ENCODE results near the gene CHMP4B.

Gene CHMP4B

DNA sequence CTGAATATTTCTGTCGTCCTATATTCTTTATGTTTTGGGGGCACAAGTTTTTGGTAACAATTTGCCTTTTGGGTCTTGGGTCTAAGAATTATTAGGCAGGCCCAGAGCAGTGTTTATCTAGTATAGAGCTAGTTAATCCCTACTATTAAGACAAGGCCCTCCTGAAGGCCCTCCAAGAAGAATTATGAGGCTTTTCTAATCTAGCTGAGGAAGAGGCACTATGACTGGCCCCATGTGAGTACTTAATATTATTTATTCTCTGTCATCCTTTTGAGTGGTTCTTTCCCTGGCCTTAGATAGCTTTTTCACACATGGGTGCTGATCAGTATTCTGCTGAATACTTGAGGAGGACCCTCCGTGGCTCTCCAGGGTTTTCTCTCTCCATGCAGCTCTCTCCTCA, 25.1 kb downstream of the CHMP4B start:
- H3K27me3 ChIP-seq (ENCODE audit: control insufficient read depth, insufficient read depth, low read length) = no peaks in the 10 kb centered on the region
- H3K4me1 ChIP-seq (ENCODE audit: control insufficient read depth, insufficient read depth, low read length) = peaks cover 70% of the 10 kb centered on the region
- no peaks in the 10 kb centered on the region for H3K36me3 ChIP-seq (ENCODE audit: control insufficient read depth, insufficient read depth, low read length)
- no peak overlapping the region for H3K4me3 ChIP-seq (ENCODE audit: low read length)
- H3K9me3 ChIP-seq (ENCODE audit: control insufficient read depth, low read length) = no peaks in the 10 kb centered on the region
- H3K9ac ChIP-seq (ENCODE audit: low read length) = no peak overlapping the region

DNA sequence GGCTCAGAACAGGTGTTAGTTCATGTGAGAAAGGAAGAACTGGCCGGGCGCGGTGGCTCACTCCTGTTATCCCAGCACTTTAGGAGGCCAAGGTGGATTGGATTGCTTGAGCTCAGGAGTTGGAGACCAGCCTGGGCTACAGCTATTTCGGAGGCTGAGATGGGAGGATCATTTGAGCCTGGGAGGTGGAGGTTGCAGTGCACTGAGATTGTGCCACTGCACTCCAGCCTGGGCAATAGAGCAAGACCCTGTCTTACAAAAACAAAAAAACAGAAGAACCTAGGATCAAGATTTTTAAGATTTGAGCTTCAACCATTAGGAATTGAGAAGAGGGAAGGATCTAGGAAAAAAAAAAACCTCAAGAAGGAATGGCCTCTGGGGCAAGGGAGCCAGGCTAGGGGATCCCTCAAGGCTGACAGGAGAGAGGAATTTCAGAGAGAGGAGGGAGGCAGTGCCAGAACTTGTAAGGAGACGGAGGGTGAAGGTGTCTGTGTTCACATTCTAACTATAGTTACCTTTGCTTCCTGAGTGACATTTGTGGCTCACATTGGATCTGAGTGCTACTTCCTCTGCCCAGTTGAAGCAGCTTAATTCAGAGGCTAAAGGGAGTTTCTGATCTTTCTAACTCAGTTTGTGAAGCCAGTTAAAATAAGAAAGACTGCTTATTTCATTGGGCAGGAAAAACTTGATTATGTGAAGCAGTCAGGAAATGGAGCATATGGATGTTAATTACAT, 26.1 kb downstream of the CHMP4B start:
- Histone ChIP-seq H3K27me3 (ENCODE audit: control insufficient read depth, insufficient read depth, low read length) (no peaks in the 10 kb centered on the region), H3K4me1 (ENCODE audit: control insufficient read depth, insufficient read depth, low read length) (peaks cover 73% of the 10 kb centered on the region), H3K9me3 (ENCODE audit: control insufficient read depth, low read length) (no peaks in the 10 kb centered on the region), H3K9ac (ENCODE audit: low read length) (no peak overlapping the region), H3K4me3 (ENCODE audit: low read length) (no peak overlapping the region), H3K36me3 (ENCODE audit: control insufficient read depth, insufficient read depth, low read length) (no peaks in the 10 kb centered on the region)

DNA sequence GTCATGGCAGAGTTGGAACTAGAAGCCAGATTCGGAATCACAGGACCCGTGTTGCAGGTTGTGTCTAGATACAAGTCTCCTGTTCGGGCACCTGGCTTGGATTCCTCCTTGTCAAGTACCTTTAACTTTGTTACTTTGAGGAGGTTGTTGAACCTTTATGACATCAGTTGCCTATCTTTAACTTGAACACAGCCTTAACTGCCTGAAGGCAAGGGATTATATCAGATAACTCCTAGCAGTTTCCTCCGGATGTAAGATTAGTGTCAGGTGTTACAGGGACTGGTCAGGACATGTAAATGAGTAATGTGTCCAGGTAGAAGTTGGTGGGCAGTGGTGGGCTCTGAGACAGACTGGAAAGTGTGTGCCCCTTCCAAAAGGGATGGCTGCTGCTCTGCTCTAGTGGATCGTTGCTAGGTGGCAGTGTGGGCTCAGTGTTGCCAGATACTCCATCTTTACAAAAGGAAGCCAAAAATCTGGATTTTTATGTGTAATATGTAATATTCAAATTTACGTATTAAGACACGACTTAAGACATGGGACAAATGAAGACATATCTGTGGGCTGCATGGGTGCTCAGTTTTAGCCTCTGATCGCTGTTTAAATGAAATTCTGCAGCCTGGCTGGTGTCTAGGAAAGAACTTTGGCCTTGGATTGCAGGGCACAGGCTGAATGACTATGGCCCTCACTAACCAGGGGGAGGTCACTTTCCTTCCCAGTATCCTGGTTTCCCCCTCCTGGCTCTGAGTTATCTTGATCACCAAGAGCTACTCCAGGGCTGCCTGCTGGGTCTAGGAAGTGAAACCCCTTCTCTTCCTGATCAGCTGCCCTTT, 27.1 kb downstream of the CHMP4B start:
- Histone ChIP-seq H3K27me3 (ENCODE audit: control insufficient read depth, insufficient read depth, low read length) (no peaks in the 10 kb centered on the region), H3K9me3 (ENCODE audit: control insufficient read depth, low read length) (no peaks in the 10 kb centered on the region), H3K9ac (ENCODE audit: low read length) (no peak overlapping the region), H3K4me1 (ENCODE audit: control insufficient read depth, insufficient read depth, low read length) (peaks cover 76% of the 10 kb centered on the region), H3K4me3 (ENCODE audit: low read length) (no peak overlapping the region), H3K36me3 (ENCODE audit: control insufficient read depth, insufficient read depth, low read length) (no peaks in the 10 kb centered on the region)

DNA sequence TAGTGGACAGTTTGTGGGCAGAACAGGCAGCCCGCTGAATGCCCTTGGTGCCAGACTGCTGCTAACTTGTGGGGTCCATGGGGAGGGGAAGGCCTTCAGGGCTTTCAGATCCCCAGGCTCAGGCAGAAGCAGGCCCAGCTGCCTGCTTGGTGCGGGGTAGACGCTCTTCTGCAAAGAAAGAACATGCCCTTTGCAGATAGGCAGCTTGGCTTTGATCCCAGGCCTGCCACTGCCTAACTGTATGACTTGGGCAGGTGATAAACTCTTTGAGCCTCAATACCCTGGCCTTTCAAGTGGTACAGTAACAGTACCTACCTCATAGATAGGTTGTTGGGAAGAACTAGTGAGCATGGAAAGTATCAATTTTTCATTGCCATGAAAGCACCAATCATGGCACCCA, 28.4 kb downstream of the CHMP4B start:
- no peaks in the 10 kb centered on the region for H3K9me3 ChIP-seq (ENCODE audit: control insufficient read depth, low read length)
- H3K9ac ChIP-seq (ENCODE audit: low read length) = no peak overlapping the region
- no peak overlapping the region for H3K4me3 ChIP-seq (ENCODE audit: low read length)
- no peaks in the 10 kb centered on the region for H3K27me3 ChIP-seq (ENCODE audit: control insufficient read depth, insufficient read depth, low read length)
- H3K4me1 ChIP-seq (ENCODE audit: control insufficient read depth, insufficient read depth, low read length) = peaks cover 79% of the 10 kb centered on the region
- no peaks in the 10 kb centered on the region for H3K36me3 ChIP-seq (ENCODE audit: control insufficient read depth, insufficient read depth, low read length)

DNA sequence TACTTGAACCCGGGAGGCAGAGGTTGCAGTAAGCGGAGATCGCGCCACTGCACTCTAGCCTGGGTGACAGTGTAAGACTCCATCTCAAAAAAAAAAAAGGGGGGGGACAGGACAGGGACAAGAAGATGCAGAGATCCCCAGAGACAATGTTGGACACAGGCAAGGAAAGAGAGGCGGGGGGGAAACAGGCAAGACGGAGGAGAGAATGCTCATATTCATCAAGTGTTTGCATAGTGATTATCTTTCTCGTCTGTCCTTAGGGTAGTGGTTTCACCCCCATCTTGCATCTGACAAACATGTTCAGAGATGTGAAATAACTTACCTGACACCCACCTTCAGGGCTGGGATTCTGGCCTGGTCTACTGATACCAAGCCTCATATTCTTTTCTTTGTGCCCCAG, 29.0 kb downstream of the CHMP4B start:
- Histone ChIP-seq H3K36me3 (ENCODE audit: control insufficient read depth, insufficient read depth, low read length) (no peaks in the 10 kb centered on the region), H3K4me1 (ENCODE audit: control insufficient read depth, insufficient read depth, low read length) (peaks cover 79% of the 10 kb centered on the region), H3K9me3 (ENCODE audit: control insufficient read depth, low read length) (no peaks in the 10 kb centered on the region), H3K27me3 (ENCODE audit: control insufficient read depth, insufficient read depth, low read length) (no peaks in the 10 kb centered on the region), H3K9ac (ENCODE audit: low read length) (no peak overlapping the region), H3K4me3 (ENCODE audit: low read length) (no peak overlapping the region)

DNA sequence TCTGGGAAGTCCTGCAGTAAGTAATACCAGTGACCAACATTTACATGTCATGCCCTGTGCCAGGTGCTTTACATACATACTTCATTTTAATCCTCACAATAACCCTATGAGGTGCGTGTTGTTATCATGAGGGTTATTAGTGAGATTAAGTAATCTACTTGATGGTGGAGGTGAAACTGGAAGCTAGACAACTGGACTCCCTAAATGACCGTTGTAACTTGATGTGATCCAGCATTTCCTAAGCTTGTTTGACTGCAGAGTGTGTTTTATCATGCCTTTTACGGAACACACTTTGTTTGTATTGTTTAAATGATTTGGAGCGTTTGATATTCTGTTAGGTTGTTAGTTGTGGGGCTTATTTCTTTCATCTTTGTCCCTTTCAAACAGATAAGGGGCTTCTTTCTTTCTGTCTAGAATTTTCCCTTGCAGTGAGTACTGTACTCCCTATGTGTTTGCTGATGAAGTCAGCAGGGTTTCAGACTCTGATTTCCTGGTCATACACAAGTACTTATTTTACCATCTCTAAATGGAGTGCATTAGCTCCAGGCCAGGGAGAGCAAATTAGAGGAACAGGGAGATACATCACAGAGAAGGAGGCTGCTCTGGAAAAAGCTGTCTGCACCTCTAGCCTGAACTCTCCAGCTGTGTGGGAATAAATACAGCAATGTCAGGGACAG, 29.7 kb downstream of the CHMP4B start:
- no peaks in the 10 kb centered on the region for H3K9me3 ChIP-seq (ENCODE audit: control insufficient read depth, low read length)
- H3K4me1 ChIP-seq (ENCODE audit: control insufficient read depth, insufficient read depth, low read length) = peaks cover 79% of the 10 kb centered on the region
- H3K27me3 ChIP-seq (ENCODE audit: control insufficient read depth, insufficient read depth, low read length) = no peaks in the 10 kb centered on the region
- no peak overlapping the region for H3K9ac ChIP-seq (ENCODE audit: low read length)
- no peaks in the 10 kb centered on the region for H3K36me3 ChIP-seq (ENCODE audit: control insufficient read depth, insufficient read depth, low read length)
- no peak overlapping the region for H3K4me3 ChIP-seq (ENCODE audit: low read length)

DNA sequence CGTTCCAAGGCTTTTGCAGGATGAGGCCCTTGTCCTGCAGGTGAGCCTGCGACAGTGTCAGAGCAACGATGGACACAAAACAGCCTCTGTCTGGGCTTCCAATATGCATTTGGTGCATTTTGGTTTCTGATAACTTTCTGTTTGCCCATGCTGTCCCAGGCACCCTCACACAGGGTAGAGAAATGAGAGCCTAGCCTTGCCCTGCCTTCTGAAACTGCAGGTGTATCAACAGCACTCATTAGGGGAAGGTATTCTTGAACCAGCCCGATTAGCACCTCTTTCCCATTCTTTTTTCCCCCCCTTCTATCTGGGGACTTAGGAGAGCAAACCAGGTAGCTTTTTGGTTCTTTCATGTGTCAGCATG, 30.3 kb downstream of the CHMP4B start:
- H3K9me3 ChIP-seq (ENCODE audit: control insufficient read depth, low read length) = no peaks in the 10 kb centered on the region
- no peaks in the 10 kb centered on the region for H3K27me3 ChIP-seq (ENCODE audit: control insufficient read depth, insufficient read depth, low read length)
- H3K36me3 ChIP-seq (ENCODE audit: control insufficient read depth, insufficient read depth, low read length) = no peaks in the 10 kb centered on the region
- no peak overlapping the region for H3K9ac ChIP-seq (ENCODE audit: low read length)
- no peak overlapping the region for H3K4me3 ChIP-seq (ENCODE audit: low read length)
- H3K4me1 ChIP-seq (ENCODE audit: control insufficient read depth, insufficient read depth, low read length) = peaks cover 77% of the 10 kb centered on the region

DNA sequence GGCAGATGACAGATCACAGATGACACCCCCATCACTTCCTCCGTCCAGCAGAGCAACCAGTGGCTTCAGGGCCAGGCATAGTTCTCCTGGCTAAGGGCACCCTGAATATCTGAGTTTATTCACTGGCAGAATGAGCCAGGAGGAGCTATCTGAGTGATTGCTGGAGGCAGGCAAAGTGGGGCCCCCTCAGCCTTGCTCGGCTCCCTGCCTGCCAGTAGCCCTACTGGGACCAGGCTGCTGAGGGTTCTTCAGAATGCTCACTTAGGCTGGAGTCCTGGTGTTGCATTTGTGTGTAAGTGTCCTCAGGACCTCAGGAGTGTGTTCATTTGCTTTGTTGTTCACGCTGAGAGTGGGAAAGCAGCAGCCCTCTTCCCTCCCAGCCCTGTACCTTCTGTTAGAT, 31.2 kb downstream of the CHMP4B start:
- H3K36me3 ChIP-seq (ENCODE audit: control insufficient read depth, insufficient read depth, low read length) = no peaks in the 10 kb centered on the region
- H3K9me3 ChIP-seq (ENCODE audit: control insufficient read depth, low read length) = no peaks in the 10 kb centered on the region
- H3K27me3 ChIP-seq (ENCODE audit: control insufficient read depth, insufficient read depth, low read length) = no peaks in the 10 kb centered on the region
- H3K4me3 ChIP-seq (ENCODE audit: low read length) = no peak overlapping the region
- H3K9ac ChIP-seq (ENCODE audit: low read length) = no peak overlapping the region
- peaks cover 70% of the 10 kb centered on the region for H3K4me1 ChIP-seq (ENCODE audit: control insufficient read depth, insufficient read depth, low read length)

DNA sequence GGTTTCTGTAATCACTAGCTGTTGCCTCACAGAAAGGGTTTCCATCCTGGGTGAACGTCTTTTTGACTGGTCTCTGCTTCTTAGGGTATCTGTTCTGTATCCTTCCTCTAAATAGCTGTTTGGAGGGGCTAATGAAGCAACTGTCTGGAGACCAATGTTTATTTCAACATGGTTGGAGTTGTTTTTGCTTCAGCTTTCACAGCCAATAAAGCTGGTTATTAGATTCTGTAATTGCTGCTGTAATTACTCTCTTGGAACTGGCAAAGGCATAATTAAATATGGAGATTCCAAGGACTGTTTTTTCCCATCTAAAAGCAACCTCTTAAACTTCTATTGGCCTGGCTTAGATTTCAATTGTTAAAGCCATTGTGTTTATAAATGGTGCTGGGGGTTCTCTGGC, 31.9 kb downstream of the CHMP4B start:
- Histone ChIP-seq H3K36me3 (ENCODE audit: control insufficient read depth, insufficient read depth, low read length) (no peaks in the 10 kb centered on the region), H3K4me3 (ENCODE audit: low read length) (no peak overlapping the region), H3K27me3 (ENCODE audit: control insufficient read depth, insufficient read depth, low read length) (no peaks in the 10 kb centered on the region), H3K4me1 (ENCODE audit: control insufficient read depth, insufficient read depth, low read length) (peaks cover 63% of the 10 kb centered on the region), H3K9me3 (ENCODE audit: control insufficient read depth, low read length) (no peaks in the 10 kb centered on the region), H3K9ac (ENCODE audit: low read length) (no peak overlapping the region)

DNA sequence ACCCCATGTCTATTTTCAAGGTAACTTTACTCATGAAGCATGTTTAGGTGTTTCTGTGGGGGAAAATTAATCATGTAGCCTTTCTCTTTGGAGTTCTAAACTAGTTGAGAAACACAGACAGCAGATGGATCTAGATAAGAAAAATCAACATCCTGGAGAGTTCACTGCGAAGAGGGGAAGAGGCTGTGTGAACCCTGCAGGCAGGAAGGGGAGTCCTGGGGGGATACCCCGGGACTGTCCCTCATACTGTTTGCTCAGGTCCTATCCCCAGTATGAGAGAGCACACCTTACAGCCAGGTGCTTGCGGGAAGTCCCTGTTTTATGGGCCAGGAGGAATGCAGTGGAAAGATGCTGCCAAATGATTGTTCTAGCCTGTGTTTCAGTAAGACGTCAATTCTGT, 32.7 kb downstream of the CHMP4B start:
- Histone ChIP-seq H3K9ac (ENCODE audit: low read length) (no peak overlapping the region), H3K36me3 (ENCODE audit: control insufficient read depth, insufficient read depth, low read length) (no peaks in the 10 kb centered on the region), H3K9me3 (ENCODE audit: control insufficient read depth, low read length) (no peaks in the 10 kb centered on the region), H3K4me3 (ENCODE audit: low read length) (no peak overlapping the region), H3K27me3 (ENCODE audit: control insufficient read depth, insufficient read depth, low read length) (no peaks in the 10 kb centered on the region), H3K4me1 (ENCODE audit: control insufficient read depth, insufficient read depth, low read length) (peaks cover 55% of the 10 kb centered on the region)

DNA sequence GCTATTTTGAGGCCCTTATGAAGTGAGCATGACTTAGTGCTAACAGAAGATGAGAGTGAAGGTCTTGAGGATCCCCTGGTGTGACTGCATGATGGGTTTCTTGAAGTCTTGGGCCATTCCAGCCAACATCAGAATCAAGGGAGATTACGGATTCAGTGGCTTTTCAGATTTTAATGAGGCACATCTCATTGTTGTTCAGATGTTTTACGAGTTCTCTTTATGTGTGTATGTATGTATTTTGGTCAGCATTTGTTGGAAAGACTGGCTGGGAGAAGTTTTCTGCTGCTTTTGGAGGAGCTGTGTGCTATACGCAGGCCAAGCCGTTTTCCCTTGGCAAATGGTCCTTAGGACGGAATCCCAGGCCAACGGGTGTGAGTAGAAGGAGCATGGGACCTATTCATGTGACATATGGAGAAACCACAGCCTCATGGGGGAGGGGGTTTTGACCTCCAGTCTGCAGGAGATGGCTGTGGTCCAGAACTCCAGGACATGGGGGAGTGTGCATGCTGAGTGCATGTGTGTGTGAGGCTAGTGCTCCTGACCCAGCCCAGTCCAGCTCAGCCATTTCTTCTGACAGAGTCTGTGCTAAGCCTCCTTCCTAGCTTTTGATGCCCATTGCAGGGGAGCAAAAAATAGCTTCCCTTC, 35.3 kb downstream of the CHMP4B start:
- Histone ChIP-seq H3K9ac (ENCODE audit: low read length) (no peak overlapping the region), H3K27me3 (ENCODE audit: control insufficient read depth, insufficient read depth, low read length) (no peaks in the 10 kb centered on the region), H3K4me1 (ENCODE audit: control insufficient read depth, insufficient read depth, low read length) (peaks cover 30% of the 10 kb centered on the region), H3K4me3 (ENCODE audit: low read length) (no peak overlapping the region), H3K36me3 (ENCODE audit: control insufficient read depth, insufficient read depth, low read length) (no peaks in the 10 kb centered on the region), H3K9me3 (ENCODE audit: control insufficient read depth, low read length) (no peaks in the 10 kb centered on the region)

DNA sequence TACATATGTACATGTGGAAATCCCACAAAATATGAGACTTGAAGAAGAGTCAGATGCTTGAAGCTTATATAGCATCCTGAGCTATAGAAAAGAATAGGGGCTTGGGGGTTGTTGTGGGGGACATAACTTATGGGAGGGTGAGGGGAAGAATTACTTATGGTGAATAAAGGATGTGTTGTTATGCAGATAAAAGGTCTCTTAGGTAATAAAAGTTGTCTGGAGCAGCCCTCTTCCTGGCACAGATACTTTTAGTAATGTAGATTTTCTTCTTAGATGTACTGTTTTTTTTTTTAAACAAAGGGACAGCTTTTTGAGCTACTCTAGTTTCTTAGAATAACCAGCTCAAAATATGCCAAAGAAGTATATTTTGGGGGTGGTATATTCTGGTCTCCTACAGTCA, 35.9 kb downstream of the CHMP4B start:
- H3K9me3 ChIP-seq (ENCODE audit: control insufficient read depth, low read length) = no peaks in the 10 kb centered on the region
- H3K4me1 ChIP-seq (ENCODE audit: control insufficient read depth, insufficient read depth, low read length) = peaks cover 24% of the 10 kb centered on the region
- no peaks in the 10 kb centered on the region for H3K27me3 ChIP-seq (ENCODE audit: control insufficient read depth, insufficient read depth, low read length)
- peaks cover 4% of the 10 kb centered on the region for H3K36me3 ChIP-seq (ENCODE audit: control insufficient read depth, insufficient read depth, low read length)
- no peak overlapping the region for H3K9ac ChIP-seq (ENCODE audit: low read length)
- no peak overlapping the region for H3K4me3 ChIP-seq (ENCODE audit: low read length)

Measured in mucosa of stomach (tissue), 1 donor.